Neural progenitor cell (in vitro differentiated cells): Measurements from ENCODE around the gene IL17B. TPM values are rescaled to one million over a fixed set of nuclear protein-coding genes. Genes with fewer than 3 reads are reported as not detected.
"Not testable (repeated sequence)": the region's sequence is repeated elsewhere in the genome, so short reads cannot be mapped to it uniquely, and the experiment has no call there.

Experiments
- DNase-seq: peaks from one replicate; pipeline ENCODE4 v3.0.0-alpha.2; 2016; ENCODE audit warnings: low spot score
- H2AFZ ChIP-seq: fragments of 200-600 bp; sonication (generic); replicated peaks from 2 replicates; pipeline ENCODE4 v1.6.1; 2016; ENCODE audit warnings: antibody characterized with exemption
- H3F3A ChIP-seq: fragments of 200-600 bp; sonication (generic); 2 replicates; pipeline ENCODE4 v1.6.1; 2016; ENCODE audit warnings: antibody characterized with exemption, low read depth
- H3K27ac ChIP-seq: fragments of 200-600 bp; sonication (generic); 2 replicates; pipeline ENCODE4 v1.5.1; 2016; ENCODE audit warnings: mild to moderate bottlenecking
- H3K27me3 ChIP-seq: fragments of 200-600 bp; sonication (generic); 2 replicates; pipeline ENCODE4 v1.6.1; 2016; ENCODE audit warnings: mild to moderate bottlenecking, moderate library complexity
- H3K36me3 ChIP-seq: fragments of 200-600 bp; sonication (generic); 2 replicates; pipeline ENCODE4 v1.5.1; 2016
- H3K4me1 ChIP-seq: fragments of 200-600 bp; sonication (generic); 2 replicates; pipeline ENCODE4 v1.6.1; 2016; ENCODE audit warnings: mixed run types
- H3K4me2 ChIP-seq: fragments of 200-600 bp; sonication (generic); 2 replicates; pipeline ENCODE4 v1.6.1; 2016
- H3K4me3 ChIP-seq: fragments of 200-600 bp; sonication (generic); 2 replicates; pipeline ENCODE4 v1.5.1; 2016
- H3K79me2 ChIP-seq: fragments of 200-600 bp; sonication (generic); 2 replicates; pipeline ENCODE4 v1.6.1; 2016; ENCODE audit warnings: low read depth
- H3K9ac ChIP-seq: fragments of 200-600 bp; sonication (generic); 2 replicates; pipeline ENCODE4 v1.6.1; 2016
- H3K9me3 ChIP-seq: fragments of 200-600 bp; sonication (generic); 2 replicates; pipeline ENCODE4 v1.5.1; 2016; ENCODE audit warnings: low read depth
- H4K20me1 ChIP-seq: fragments of 200-600 bp; sonication (generic); 2 replicates; pipeline ENCODE4 v1.6.1; 2016; ENCODE audit warnings: low read depth
- H3K27ac Mint-ChIP-seq: 3 replicates; pipeline ENCODE4 v1.8.0; 2021; ENCODE audit warnings: mixed read lengths
- H3K27me3 Mint-ChIP-seq: 2 replicates; pipeline ENCODE4 v1.8.0; 2022; ENCODE audit warnings: low read depth, mild to moderate bottlenecking, inconsistent platforms, moderate library complexity, mixed read lengths; ENCODE audit not compliant: insufficient read depth
- H3K36me3 Mint-ChIP-seq: 3 replicates; pipeline ENCODE4 v1.8.0; 2021; ENCODE audit warnings: mixed read lengths
- H3K4me1 Mint-ChIP-seq: 3 replicates; pipeline ENCODE4 v1.8.0; 2021; ENCODE audit warnings: mixed read lengths
- H3K4me3 Mint-ChIP-seq: 3 replicates; pipeline ENCODE4 v1.8.0; 2021; ENCODE audit warnings: mild to moderate bottlenecking, moderate library complexity, mixed read lengths
- H3K9me3 Mint-ChIP-seq: 3 replicates; pipeline ENCODE4 v1.8.0; 2020; ENCODE audit warnings: mixed read lengths
- EZH2 ChIP-seq: fragments of 200-600 bp; sonication (generic); IDR thresholded peaks from 2 replicates; pipeline ENCODE4 v1.6.1; 2017; ENCODE audit warnings: antibody characterized with exemption, mild to moderate bottlenecking, moderate library complexity
- EZH2phosphoT487 ChIP-seq: fragments of 200-600 bp; sonication (generic); IDR thresholded peaks from 2 replicates; pipeline ENCODE4 v1.6.1; 2017; ENCODE audit warnings: antibody characterized with exemption
- total RNA-seq: library from RNA; depleted of rRNA; stranded (reverse); fragments of >200 nt; gene quantifications from 2 replicates; pipeline ENCODE4 v1.2.3, GENCODE V29; 2015; ENCODE audit warnings: low replicate concordance
- TF ChIP-seq, protein P1 (sequence below): fragments of 200-600 bp; sonication (generic); IDR thresholded peaks from 2 replicates; pipeline ENCODE4 v1.5.1; 2017; ENCODE audit warnings: antibody characterized with exemption, mild to moderate bottlenecking

IL17B gene
- total RNA-seq, 1 donor from 2014 or later, result not detected

- peaks cover 4% of the 10 kb centered on the region for H3K27me3 Mint-ChIP-seq
- no peaks in the 10 kb centered on the region for H4K20me1 ChIP-seq
- H3K9me3 Mint-ChIP-seq, result no peaks in the 10 kb centered on the region
- no peak overlapping the region for H3K4me3 ChIP-seq
- peaks cover 35% of the 10 kb centered on the region for H3K4me1 Mint-ChIP-seq
- H2AFZ ChIP-seq, result no peak overlapping the region
- no peak overlapping the region for H3K4me3 Mint-ChIP-seq
- no peak overlapping the region for H3K9ac ChIP-seq
- no peaks in the 10 kb centered on the region for H3F3A ChIP-seq
- no peaks in the 10 kb centered on the region for H3K36me3 Mint-ChIP-seq
- no peaks in the 10 kb centered on the region for H3K9me3 ChIP-seq
- H3K27ac Mint-ChIP-seq, result no peak overlapping the region
- DNase-seq, result peak; percentile 57
- no peak overlapping the region for H3K27ac ChIP-seq
- peak overlapping the region; percentile 11 for H3K4me2 ChIP-seq
- TF ChIP-seq EZH2 (no peak), EZH2phosphoT487 (no peak)
- TF ChIP-seq, protein P1, sequence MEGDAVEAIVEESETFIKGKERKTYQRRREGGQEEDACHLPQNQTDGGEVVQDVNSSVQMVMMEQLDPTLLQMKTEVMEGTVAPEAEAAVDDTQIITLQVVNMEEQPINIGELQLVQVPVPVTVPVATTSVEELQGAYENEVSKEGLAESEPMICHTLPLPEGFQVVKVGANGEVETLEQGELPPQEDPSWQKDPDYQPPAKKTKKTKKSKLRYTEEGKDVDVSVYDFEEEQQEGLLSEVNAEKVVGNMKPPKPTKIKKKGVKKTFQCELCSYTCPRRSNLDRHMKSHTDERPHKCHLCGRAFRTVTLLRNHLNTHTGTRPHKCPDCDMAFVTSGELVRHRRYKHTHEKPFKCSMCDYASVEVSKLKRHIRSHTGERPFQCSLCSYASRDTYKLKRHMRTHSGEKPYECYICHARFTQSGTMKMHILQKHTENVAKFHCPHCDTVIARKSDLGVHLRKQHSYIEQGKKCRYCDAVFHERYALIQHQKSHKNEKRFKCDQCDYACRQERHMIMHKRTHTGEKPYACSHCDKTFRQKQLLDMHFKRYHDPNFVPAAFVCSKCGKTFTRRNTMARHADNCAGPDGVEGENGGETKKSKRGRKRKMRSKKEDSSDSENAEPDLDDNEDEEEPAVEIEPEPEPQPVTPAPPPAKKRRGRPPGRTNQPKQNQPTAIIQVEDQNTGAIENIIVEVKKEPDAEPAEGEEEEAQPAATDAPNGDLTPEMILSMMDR, result no peak
- no peaks in the 10 kb centered on the region for H3K27me3 ChIP-seq
- peaks cover 8% of the 10 kb centered on the region for H3K4me1 ChIP-seq
- no peaks in the 10 kb centered on the region for H3K79me2 ChIP-seq
- H3K36me3 ChIP-seq, result no peaks in the 10 kb centered on the region
Measured at GRCh38 chr5:149400304-149400703, 21.2 kb upstream of the IL17B start.

DNA sequence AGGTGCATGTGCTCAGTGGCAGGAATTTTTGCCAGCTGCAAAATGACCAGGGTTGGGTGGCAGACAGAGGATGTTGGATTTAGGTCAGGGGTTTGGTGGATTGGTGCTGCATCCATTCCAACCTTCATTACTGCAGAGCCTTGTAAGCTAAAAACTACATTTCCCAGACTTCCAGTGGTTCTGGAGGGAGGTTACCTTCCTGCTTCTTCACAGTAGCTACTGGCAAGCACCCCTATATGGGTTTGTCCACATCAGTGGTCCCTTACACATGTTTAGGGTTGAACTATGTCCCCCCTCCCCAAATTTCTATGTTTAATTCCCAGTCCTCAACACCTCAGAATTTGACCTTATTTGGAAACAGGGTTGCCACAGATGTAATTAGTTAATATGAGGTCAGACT is 20.7 kb upstream of the IL17B start:
- DNase-seq, result peak; percentile 37
- Histone ChIP-seq H3K27ac (no peak overlapping the region), H2AFZ (no peak overlapping the region), H3F3A (no peaks in the 10 kb centered on the region), H3K27me3 (no peaks in the 10 kb centered on the region), H3K4me1 (peaks cover 8% of the 10 kb centered on the region), H4K20me1 (no peaks in the 10 kb centered on the region), H3K9ac (no peak overlapping the region), H3K79me2 (no peaks in the 10 kb centered on the region), H3K4me2 (no peak overlapping the region), H3K4me3 (no peak overlapping the region), H3K9me3 (no peaks in the 10 kb centered on the region), H3K36me3 (no peaks in the 10 kb centered on the region)
- TF ChIP-seq EZH2 (no peak), EZH2phosphoT487 (no peak)
- TF ChIP-seq, protein P1, result no peak
- H3K27me3 Mint-ChIP-seq, result peaks cover 7% of the 10 kb centered on the region
- H3K27ac Mint-ChIP-seq, result no peak overlapping the region
- no peaks in the 10 kb centered on the region for H3K9me3 Mint-ChIP-seq
- no peaks in the 10 kb centered on the region for H3K36me3 Mint-ChIP-seq
- H3K4me3 Mint-ChIP-seq, result no peak overlapping the region
- peaks cover 29% of the 10 kb centered on the region for H3K4me1 Mint-ChIP-seq

- H3K4me3 ChIP-seq, H2AFZ ChIP-seq: not testable (repeated sequence)
Measured at GRCh38 chr5:149398747-149399266, 19.7 kb upstream of the IL17B start.

DNA sequence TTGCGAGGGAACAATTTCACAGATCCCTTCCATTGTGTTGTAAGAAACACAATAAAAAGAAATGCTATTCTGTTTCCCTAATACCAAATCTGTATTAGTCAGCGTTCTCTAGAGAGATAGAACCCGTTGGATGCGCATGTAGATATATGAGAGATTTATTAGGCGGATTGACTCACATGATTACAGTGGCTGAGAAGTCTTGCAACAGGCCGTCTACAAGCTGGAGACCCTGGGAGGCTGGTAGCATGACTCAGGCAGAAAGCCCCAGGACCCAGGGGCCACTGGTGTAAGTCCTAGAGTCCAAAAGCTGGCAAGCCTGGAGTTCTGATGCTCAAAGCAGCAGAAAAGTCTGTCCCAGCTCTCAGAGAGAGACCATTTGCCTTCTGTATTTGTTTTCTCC is 18.4 kb upstream of the IL17B start:
- TF ChIP-seq EZH2phosphoT487 (no peak), EZH2 (no peak)
- TF ChIP-seq, protein P1, result no peak
- no peaks in the 10 kb centered on the region for H3K27me3 ChIP-seq
- no peak overlapping the region for H3K27ac ChIP-seq
- H3K36me3 ChIP-seq, result no peaks in the 10 kb centered on the region
- Mint-ChIP-seq H3K4me3 (no peak overlapping the region), H3K4me1 (peaks cover 25% of the 10 kb centered on the region), H3K36me3 (no peaks in the 10 kb centered on the region), H3K27ac (no peak overlapping the region), H3K9me3 (no peaks in the 10 kb centered on the region), H3K27me3 (peaks cover 7% of the 10 kb centered on the region)
- no peak overlapping the region for H3K9ac ChIP-seq
- H3F3A ChIP-seq, result no peaks in the 10 kb centered on the region
- no peak overlapping the region for H3K4me3 ChIP-seq
- peaks cover 8% of the 10 kb centered on the region for H3K4me1 ChIP-seq
- no peak overlapping the region for H3K4me2 ChIP-seq
- DNase-seq, result no peak
- no peaks in the 10 kb centered on the region for H3K79me2 ChIP-seq
- no peaks in the 10 kb centered on the region for H4K20me1 ChIP-seq
- H2AFZ ChIP-seq, result no peak overlapping the region
- H3K9me3 ChIP-seq, result no peaks in the 10 kb centered on the region

More at GRCh38 chr5:149398747-149399266, 19.7 kb upstream of the IL17B start:
- not testable (repeated sequence) for DNase-seq, H3K27me3 ChIP-seq, H3F3A ChIP-seq, H3K4me3 Mint-ChIP-seq, H4K20me1 ChIP-seq, H3K4me2 ChIP-seq, H3K9me3 Mint-ChIP-seq, H3K27ac ChIP-seq, H3K36me3 Mint-ChIP-seq, H3K9ac ChIP-seq, H3K27me3 Mint-ChIP-seq, H3K79me2 ChIP-seq, H3K4me1 ChIP-seq, H3K9me3 ChIP-seq, H3K36me3 ChIP-seq, H3K27ac Mint-ChIP-seq
- peaks cover 25% of the 10 kb centered on the region for H3K4me1 Mint-ChIP-seq

DNA sequence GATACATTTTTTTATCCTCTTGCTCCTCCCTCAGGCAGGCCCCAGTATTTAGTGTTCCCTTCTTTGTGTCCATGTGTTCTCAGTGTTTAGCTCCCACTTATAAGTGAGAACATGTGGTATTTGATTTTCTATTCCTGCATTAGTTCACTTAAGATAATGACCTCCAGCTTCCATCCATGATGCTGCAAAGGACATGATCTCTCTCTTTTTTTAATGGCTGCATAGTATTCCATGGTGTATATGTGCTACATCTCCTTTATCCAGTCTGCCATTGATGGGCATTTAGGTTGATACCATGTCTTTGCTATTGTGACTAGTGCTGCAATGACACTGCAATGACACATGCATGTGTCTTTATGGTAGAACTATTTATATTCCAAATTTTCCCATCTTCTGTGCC is 15.9 kb upstream of the IL17B start:
- not testable (repeated sequence) for H3K4me1 ChIP-seq, H3K4me1 Mint-ChIP-seq, H3K27ac ChIP-seq, H3K9ac ChIP-seq, H3K27me3 ChIP-seq, H2AFZ ChIP-seq, H3K36me3 ChIP-seq, H3K79me2 ChIP-seq, H3F3A ChIP-seq, H3K9me3 ChIP-seq, H3K4me3 ChIP-seq, H4K20me1 ChIP-seq, H3K27ac Mint-ChIP-seq, H3K27me3 Mint-ChIP-seq, H3K4me2 ChIP-seq, H3K9me3 Mint-ChIP-seq, H3K36me3 Mint-ChIP-seq, DNase-seq, H3K4me3 Mint-ChIP-seq
